HEK293 (cell line): ENCODE measurements around the gene SAE1.

Experiments used
- BCL11A ChIP-seq: fragments of 450-650 bp; formaldehyde crosslinking; IDR thresholded peaks from 2 replicates; pipeline ENCODE4 v1.5.1; 2016; ENCODE audit warnings: low read depth, missing biosample characterization, missing genetic modification characterization
- KLF7 ChIP-seq: fragments of 450-650 bp; formaldehyde crosslinking; IDR thresholded peaks from 2 replicates; pipeline ENCODE4 v1.5.1; 2016; ENCODE audit warnings: missing biosample characterization, missing genetic modification characterization, borderline replicate concordance
- ZBTB7A ChIP-seq: fragments of 450-650 bp; formaldehyde crosslinking; IDR thresholded peaks from 2 replicates; pipeline ENCODE4 v1.5.1; 2016; ENCODE audit warnings: low read depth, missing biosample characterization, missing genetic modification characterization
- ZNF155 ChIP-seq: fragments of 450-650 bp; formaldehyde crosslinking; IDR thresholded peaks from 2 replicates; pipeline ENCODE4 v1.5.1; 2016; ENCODE audit warnings: missing biosample characterization, missing genetic modification characterization
- ZNF223 ChIP-seq: fragments of 450-650 bp; formaldehyde crosslinking; IDR thresholded peaks from 2 replicates; pipeline ENCODE4 v1.5.1; 2016; ENCODE audit warnings: missing biosample characterization, missing genetic modification characterization
- ZNF433 ChIP-seq: fragments of 450-650 bp; formaldehyde crosslinking; IDR thresholded peaks from 2 replicates; pipeline ENCODE4 v1.5.1; 2016; ENCODE audit warnings: missing biosample characterization, missing genetic modification characterization, low read depth
- ZNF658 ChIP-seq: fragments of 450-650 bp; formaldehyde crosslinking; IDR thresholded peaks from 2 replicates; pipeline ENCODE4; 2016; ENCODE audit warnings: missing biosample characterization, missing genetic modification characterization
- ZNF792 ChIP-seq: fragments of 450-650 bp; formaldehyde crosslinking; IDR thresholded peaks from 2 replicates; pipeline ENCODE4 v1.5.1; 2016; ENCODE audit warnings: missing biosample characterization, missing genetic modification characterization
- TF ChIP-seq, protein P1 (sequence below): fragments of 450-650 bp; formaldehyde crosslinking; IDR thresholded peaks from 2 replicates; pipeline ENCODE4 v1.5.1; 2016; ENCODE audit warnings: missing biosample characterization, missing genetic modification characterization
- TF ChIP-seq, protein P2 (sequence below): fragments of 450-650 bp; formaldehyde crosslinking; IDR thresholded peaks from 2 replicates; pipeline ENCODE4 v1.5.1; 2016; ENCODE audit warnings: missing biosample characterization, missing genetic modification characterization
- TF ChIP-seq, protein P3 (sequence below): fragments of 450-650 bp; formaldehyde crosslinking; conservative IDR thresholded peaks from 2 replicates; pipeline ENCODE4 v1.5.1; 2016; ENCODE audit warnings: low read depth, missing biosample characterization, missing genetic modification characterization
- TF ChIP-seq, protein P4 (sequence below): fragments of 450-650 bp; formaldehyde crosslinking; IDR thresholded peaks from 2 replicates; pipeline ENCODE4 v1.5.1; 2016; ENCODE audit warnings: missing biosample characterization, missing genetic modification characterization
- TF ChIP-seq, protein P5 (sequence below): fragments of 450-650 bp; formaldehyde crosslinking; IDR thresholded peaks from 2 replicates; pipeline ENCODE4 v1.5.1; 2016; ENCODE audit warnings: missing biosample characterization, missing genetic modification characterization

DNA sequence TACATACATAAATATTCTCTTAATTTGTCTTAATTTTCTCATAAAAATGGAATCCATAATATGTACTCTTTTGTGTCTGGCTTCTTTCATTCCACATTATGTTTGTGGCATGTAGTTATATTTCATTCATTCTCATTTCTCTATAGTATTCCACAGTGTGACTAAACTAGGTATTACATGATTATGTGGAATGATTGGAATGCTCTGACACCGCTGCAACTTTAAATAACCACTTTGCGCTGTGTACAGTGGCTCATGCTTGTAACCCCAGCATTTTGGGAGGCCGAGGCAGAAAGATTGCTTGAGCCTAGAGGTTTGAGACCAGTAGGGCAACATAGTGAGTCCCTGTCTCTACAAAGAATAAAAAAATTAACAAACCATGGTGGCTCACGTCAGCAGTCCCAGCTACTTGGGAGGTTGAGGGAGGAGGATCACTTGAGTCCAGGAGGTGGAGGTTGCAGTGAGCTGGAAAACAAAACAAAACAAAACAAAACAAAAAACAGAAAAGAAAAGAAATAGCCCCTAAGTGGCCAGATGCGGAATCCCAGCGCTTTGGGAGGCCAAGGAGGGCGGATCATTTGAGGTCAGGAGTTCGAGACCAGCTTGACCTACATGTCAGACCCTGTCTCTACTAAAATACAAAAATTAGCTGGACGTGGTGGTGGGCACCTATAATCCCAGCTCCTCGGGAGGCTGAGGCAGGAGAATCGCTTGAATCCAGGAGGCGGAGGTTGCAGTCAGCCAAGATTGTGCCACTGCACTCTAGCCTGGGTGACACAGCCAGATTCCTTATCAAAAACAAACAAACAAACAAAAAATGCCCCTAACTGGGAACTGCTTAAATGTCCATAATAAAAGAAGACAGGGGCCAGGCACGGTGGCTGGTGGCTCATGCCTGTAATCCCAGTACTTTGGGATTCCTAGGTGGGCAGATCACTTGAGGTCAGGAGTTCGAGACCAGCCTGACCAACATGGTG, 8.0 kb upstream of the SAE1 start:
- TF ChIP-seq KLF7 (no peak), ZNF792 (no peak), ZBTB7A (no peak), ZNF658 (tag by site-specific recombination) (no peak), ZNF155 (tag by site-specific recombination) (no peak), BCL11A (tag by site-specific recombination) (no peak), ZNF433 (tag by site-specific recombination) (no peak), ZNF223 (tag by site-specific recombination) (no peak)
- TF ChIP-seq, protein P1, sequence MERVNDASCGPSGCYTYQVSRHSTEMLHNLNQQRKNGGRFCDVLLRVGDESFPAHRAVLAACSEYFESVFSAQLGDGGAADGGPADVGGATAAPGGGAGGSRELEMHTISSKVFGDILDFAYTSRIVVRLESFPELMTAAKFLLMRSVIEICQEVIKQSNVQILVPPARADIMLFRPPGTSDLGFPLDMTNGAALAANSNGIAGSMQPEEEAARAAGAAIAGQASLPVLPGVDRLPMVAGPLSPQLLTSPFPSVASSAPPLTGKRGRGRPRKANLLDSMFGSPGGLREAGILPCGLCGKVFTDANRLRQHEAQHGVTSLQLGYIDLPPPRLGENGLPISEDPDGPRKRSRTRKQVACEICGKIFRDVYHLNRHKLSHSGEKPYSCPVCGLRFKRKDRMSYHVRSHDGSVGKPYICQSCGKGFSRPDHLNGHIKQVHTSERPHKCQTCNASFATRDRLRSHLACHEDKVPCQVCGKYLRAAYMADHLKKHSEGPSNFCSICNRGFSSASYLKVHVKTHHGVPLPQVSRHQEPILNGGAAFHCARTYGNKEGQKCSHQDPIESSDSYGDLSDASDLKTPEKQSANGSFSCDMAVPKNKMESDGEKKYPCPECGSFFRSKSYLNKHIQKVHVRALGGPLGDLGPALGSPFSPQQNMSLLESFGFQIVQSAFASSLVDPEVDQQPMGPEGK: no peak
- TF ChIP-seq, protein P2, sequence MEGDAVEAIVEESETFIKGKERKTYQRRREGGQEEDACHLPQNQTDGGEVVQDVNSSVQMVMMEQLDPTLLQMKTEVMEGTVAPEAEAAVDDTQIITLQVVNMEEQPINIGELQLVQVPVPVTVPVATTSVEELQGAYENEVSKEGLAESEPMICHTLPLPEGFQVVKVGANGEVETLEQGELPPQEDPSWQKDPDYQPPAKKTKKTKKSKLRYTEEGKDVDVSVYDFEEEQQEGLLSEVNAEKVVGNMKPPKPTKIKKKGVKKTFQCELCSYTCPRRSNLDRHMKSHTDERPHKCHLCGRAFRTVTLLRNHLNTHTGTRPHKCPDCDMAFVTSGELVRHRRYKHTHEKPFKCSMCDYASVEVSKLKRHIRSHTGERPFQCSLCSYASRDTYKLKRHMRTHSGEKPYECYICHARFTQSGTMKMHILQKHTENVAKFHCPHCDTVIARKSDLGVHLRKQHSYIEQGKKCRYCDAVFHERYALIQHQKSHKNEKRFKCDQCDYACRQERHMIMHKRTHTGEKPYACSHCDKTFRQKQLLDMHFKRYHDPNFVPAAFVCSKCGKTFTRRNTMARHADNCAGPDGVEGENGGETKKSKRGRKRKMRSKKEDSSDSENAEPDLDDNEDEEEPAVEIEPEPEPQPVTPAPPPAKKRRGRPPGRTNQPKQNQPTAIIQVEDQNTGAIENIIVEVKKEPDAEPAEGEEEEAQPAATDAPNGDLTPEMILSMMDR (tag by site-specific recombination): no peak
- TF ChIP-seq, protein P3, sequence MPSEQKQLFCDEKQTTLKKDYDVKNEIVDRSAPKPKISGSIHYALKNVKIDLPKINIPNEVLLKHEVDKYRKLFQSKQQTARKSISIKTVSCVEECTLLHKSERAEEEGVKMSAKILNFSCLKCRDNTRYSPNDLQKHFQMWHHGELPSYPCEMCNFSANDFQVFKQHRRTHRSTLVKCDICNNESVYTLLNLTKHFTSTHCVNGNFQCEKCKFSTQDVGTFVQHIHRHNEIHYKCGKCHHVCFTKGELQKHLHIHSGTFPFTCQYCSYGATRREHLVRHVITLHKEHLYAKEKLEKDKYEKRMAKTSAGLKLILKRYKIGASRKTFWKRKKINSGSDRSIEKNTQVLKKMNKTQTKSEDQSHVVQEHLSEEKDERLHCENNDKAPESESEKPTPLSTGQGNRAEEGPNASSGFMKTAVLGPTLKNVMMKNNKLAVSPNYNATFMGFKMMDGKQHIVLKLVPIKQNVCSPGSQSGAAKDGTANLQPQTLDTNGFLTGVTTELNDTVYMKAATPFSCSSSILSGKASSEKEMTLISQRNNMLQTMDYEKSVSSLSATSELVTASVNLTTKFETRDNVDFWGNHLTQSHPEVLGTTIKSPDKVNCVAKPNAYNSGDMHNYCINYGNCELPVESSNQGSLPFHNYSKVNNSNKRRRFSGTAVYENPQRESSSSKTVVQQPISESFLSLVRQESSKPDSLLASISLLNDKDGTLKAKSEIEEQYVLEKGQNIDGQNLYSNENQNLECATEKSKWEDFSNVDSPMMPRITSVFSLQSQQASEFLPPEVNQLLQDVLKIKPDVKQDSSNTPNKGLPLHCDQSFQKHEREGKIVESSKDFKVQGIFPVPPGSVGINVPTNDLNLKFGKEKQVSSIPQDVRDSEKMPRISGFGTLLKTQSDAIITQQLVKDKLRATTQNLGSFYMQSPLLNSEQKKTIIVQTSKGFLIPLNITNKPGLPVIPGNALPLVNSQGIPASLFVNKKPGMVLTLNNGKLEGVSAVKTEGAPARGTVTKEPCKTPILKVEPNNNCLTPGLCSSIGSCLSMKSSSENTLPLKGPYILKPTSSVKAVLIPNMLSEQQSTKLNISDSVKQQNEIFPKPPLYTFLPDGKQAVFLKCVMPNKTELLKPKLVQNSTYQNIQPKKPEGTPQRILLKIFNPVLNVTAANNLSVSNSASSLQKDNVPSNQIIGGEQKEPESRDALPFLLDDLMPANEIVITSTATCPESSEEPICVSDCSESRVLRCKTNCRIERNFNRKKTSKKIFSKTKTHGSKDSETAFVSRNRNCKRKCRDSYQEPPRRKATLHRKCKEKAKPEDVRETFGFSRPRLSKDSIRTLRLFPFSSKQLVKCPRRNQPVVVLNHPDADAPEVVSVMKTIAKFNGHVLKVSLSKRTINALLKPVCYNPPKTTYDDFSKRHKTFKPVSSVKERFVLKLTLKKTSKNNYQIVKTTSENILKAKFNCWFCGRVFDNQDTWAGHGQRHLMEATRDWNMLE (tag by site-specific recombination): no peak
- TF ChIP-seq, protein P4, sequence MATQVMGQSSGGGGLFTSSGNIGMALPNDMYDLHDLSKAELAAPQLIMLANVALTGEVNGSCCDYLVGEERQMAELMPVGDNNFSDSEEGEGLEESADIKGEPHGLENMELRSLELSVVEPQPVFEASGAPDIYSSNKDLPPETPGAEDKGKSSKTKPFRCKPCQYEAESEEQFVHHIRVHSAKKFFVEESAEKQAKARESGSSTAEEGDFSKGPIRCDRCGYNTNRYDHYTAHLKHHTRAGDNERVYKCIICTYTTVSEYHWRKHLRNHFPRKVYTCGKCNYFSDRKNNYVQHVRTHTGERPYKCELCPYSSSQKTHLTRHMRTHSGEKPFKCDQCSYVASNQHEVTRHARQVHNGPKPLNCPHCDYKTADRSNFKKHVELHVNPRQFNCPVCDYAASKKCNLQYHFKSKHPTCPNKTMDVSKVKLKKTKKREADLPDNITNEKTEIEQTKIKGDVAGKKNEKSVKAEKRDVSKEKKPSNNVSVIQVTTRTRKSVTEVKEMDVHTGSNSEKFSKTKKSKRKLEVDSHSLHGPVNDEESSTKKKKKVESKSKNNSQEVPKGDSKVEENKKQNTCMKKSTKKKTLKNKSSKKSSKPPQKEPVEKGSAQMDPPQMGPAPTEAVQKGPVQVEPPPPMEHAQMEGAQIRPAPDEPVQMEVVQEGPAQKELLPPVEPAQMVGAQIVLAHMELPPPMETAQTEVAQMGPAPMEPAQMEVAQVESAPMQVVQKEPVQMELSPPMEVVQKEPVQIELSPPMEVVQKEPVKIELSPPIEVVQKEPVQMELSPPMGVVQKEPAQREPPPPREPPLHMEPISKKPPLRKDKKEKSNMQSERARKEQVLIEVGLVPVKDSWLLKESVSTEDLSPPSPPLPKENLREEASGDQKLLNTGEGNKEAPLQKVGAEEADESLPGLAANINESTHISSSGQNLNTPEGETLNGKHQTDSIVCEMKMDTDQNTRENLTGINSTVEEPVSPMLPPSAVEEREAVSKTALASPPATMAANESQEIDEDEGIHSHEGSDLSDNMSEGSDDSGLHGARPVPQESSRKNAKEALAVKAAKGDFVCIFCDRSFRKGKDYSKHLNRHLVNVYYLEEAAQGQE: no peak
- TF ChIP-seq, protein P5, sequence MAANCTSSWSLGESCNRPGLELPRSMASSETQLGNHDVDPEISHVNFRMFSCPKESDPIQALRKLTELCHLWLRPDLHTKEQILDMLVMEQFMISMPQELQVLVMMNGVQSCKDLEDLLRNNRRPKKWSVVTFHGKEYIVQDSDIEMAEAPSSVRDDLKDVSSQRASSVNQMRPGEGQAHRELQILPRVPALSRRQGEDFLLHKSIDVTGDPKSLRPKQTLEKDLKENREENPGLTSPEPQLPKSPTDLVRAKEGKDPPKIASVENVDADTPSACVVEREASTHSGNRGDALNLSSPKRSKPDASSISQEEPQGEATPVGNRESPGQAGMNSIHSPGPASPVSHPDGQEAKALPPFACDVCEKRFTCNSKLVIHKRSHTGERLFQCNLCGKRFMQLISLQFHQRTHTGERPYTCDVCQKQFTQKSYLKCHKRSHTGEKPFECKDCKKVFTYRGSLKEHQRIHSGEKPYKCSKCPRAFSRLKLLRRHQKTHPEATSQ (tag by site-specific recombination): no peak
